Measurements from ENCODE around the gene TWNK.

The TWNK gene

DNA sequence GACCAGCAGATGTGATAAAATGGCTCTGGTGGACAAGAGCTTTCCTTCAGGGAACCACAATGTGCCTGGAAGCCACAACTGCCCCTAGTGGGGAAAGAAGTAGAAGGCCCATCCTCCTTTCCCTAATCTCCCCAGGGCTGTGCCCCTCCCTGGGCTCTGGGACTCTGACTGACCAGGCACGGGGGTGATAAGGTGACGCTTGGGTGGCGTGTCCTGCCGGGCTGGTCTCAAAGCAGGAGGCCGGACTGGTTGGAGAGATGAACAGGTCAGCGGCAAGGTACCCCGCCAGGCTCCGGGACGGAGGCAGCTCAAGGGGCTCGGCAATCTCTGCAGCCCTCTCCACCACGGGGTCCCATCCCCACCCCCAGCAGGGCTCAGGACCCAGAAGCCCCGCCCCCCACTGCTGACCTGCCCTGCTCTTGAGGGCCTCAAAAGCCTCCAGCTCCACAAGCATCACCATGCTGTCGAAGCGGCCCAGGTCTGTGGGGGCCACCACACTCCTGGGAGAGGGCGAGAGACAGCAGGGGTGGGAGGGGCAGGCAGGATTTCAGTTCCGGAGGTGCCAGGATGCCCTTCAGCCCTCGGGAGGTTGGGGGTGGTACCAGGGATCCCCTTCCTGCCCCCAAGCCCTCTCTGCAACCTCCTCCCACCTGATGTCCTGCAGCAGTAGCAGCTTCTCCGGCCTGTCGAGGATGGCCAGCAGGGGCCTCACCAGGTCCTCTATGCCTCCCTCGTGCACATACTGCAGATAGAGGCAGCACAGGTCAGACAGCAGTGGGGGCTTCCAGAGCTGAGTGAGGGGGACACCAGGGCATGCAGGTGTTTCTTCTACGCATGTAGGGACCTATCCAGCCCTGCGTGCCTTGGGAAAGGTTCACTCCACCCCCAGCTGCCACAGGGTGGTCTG is 24.4 kb downstream of the TWNK start:
- DNase-seq (ENCODE audit: low read depth), result no peak

DNA sequence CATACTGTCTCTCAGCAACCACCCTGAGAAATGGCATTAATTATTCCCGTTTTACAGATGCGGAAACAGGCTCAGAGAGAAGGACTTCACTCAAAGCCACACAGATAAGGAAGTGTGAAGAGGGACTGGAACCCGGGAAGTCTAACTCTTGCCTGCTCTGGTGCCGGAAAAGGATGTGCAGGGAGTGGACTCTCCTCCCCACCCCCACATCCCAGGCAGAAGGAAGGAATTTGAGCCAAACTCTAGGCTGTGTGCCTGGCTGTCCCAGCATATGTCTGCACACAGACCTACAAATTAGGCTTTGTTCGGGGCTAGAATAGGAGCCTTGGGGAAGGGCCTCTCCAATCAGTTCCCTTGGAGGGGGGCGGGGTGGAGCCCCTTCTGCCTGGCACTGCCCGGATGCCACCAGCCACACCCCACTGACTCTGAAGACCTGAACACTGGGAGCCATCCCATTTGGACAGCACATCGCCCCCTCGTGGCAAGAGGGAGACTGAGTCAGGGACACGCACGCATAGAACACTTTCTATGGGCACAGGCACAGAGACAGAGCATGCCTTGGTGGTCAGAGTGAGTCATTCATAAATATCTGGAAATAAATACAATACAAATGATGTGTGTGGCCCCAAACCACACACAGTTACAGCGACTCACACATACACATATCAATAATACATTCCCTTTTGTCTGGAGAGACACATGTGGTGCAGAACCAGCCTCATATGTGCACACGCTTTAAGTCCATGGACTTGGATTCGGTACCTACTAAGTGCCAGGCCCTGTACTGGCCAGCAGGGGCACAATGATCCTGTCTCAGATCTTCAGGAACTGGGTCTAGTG is 25.4 kb downstream of the TWNK start:
- peak; percentile 83 for DNase-seq (ENCODE audit: low read depth)

DNA sequence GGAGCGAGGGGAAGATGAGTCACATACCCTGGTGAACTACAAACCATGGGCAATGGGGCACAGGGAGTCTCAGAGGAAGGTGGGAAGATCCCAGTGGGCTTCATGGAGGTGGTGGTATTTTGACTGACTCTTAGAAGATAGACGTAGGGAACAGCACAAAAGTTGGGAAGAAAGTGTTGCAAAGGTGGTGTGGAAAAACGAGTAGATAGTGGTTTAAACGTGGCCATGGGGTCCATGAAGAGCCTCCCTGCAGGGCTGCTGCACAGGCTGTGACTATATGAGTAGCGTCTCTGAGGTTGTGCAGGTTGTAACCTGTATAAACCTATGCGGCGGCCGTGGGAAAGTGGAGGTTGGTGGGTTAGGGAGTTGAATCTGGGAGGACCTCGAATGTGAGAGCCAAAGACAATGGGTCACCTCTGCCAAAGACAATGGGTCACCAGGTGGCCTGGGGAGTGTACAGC is 26.1 kb downstream of the TWNK start:
- DNase-seq (ENCODE audit: low read depth), result no peak

DNA sequence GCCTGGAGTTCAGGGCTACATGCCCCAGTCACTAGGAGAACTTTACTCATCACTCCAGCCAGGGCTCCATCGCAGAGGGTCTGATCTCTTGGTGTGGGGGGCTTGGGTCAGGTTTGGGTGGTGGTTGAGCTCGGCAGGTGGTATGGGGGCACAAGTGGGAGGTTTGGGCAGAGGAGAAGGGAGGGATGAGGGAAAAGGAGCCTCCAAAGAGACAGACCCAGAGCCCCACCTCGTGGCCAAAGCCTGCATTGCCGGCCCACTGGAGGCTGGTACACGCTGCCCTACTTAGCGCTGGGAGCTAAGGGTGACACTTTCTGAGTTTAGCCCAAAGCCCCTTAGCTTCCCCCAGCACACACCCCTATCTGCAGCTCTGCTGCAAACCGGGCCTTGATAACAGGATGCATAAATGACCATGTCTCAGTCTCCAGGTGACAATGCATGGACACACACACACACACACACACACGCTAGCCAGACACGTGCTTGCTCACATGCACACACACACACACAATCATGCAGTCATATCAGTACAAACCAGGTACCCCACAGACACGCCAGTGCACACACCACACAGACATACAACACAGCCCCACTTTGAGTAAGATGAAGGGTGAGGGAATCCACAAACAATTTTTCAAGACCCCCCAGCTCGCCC is 27.0 kb downstream of the TWNK start:
- DNase-seq (ENCODE audit: low read depth), result no peak

DNA sequence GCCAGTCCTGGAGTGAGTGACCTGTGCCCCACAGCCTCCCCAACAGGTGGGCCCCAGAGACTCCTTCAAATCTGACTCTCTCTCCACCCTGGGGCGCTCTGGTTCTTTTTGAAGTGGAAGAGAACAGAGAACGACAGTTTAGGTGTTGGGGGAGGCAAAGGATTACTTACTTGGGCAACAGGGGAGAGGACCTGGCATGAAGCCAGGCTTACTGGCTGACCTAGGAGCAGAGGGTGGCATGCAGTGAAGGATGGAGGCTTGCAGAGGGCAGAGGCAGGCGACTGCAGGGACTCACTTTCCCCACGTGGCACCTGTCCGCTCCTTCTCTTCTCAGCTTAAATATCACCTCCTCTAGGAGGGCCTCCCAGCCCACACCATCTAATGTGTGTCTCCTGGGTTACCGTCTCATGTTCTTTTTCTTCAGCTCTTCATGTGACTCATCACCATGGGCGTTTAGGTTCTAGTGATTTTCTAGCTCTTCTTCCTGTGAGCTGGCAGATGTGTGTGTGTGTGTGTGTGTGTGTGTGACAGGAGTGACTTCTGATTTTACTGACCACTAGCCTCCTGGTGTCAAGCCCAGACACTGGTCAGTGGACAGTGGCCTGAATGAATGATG is 27.7 kb downstream of the TWNK start:
- peak; percentile 91 for DNase-seq (ENCODE audit: low read depth)

GRCh38 chr10:101015582-101015973 is 28.2 kb downstream of the TWNK start:
- no peak for DNase-seq (ENCODE audit: low read depth)

- DNase-seq (ENCODE audit: low read depth), result no peak
Observed at GRCh38 chr10:101016814-101017213, 29.5 kb downstream of the TWNK start.

- DNase-seq (ENCODE audit: low read depth), result no peak
Observed at GRCh38 chr10:101018118-101018599, 30.8 kb downstream of the TWNK start.

DNA sequence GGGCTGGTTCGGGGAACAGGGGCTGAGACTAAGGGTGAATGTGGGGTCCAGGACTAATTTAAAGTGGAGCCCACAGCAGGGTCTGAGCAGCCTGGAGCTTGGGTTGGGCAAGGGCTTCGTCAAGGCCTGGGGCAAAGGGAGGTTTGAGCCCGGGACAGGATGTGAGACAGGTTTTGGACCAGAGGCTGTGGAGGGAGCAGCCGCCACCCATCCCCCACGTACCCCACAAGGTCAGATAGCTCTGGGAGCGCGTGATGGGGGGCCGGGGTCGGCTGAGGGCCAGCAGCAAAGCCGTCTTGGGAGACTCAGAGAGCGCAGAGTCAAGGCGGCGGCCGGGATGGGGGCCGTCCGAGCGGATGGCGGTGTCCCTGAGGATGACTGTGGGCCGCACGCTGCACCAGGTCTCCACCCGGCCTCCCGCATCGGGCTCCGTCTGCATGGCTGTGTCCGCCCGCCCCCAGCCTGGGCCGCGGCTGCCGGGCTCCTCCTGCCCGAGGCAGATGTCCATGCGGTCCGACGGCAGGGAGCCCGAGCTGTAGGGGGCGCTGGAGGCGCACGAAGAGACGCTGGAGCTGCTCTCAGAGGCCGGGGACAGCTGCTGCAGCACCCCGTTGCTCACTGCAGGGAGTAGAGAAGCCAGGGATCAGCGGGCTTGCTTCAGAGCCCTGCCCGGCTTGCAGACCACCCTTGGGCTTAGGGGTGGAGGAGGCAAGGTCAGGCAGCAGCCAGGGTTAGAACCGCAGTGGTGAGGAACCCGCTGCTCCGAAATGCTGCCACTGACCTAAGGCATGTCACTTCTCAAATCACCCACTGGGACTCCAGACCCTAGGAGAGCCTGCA is 31.5 kb downstream of the TWNK start:
- no peak for DNase-seq (ENCODE audit: low read depth)

DNA sequence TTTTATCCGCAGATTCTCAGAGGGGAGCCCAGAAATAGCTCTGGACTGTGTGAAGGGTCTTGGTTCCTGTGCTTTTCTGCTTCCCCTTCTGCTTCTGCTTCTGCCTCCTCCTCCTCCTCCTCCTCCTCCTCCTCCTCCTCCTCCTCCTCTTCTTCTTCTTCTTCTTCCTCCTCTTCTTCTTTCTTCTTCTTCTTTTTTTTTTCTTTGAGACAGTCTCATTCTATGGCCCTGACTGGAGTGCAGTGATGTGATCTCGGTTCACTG is 32.0 kb downstream of the TWNK start:
- DNase-seq (ENCODE audit: low read depth), result no peak

DNA sequence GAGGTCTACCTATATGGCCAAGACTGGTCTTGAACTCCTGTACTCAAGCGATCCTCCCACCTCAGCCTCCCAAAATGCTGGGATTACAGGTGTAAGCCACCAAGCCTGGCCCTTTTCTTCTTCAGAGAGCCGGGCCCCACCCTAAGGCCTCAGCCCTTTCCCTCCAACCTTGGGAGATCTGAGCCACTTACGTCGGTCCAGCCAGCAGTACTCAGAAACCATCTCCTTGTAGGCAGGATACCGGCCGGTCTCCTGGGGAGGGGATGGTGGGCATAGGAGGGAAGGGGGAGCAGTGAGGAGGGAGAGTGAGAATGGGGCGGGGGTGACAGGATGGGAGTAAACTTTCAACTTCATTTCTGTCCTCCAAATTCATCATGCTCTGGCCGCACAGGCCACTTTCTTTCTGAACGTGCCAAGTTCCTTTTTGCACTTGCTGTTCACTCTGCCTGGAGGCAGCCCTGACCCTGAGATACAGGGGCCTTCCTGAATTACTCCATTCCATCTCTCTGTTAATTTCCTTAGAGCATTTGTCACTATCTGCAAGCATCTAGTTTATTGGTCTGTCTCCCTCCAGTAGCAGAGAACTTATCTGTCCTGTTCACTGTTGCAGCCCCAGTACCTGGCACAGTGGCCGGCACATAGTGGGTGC is 33.2 kb downstream of the TWNK start:
- no peak for DNase-seq (ENCODE audit: low read depth)

DNA sequence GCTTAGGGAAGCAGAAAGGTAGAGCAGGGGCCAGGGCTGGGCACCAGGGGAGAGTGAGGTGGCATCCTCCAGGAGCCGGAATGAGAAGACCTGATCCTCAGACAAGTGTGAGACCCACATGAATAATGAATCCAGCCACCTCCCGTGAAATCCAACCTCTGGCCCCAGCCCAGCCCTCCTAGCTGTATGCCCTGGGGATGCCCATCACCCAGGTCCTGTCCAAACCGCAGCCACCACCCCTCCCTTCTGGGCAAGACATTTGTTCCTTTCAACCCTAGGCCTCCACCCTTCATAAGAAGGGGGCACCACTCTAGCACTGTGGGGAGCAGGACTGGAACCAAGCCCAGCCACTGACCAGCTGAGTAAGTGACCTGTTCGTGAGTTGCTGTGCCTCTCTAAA is 33.9 kb downstream of the TWNK start:
- DNase-seq (ENCODE audit: low read depth), result no peak

- no peak for DNase-seq (ENCODE audit: low read depth)
Observed at GRCh38 chr10:101021692-101022251, 34.4 kb downstream of the TWNK start.

- no peak for DNase-seq (ENCODE audit: low read depth)
Observed at GRCh38 chr10:101022967-101023705, 35.8 kb downstream of the TWNK start.

DNA sequence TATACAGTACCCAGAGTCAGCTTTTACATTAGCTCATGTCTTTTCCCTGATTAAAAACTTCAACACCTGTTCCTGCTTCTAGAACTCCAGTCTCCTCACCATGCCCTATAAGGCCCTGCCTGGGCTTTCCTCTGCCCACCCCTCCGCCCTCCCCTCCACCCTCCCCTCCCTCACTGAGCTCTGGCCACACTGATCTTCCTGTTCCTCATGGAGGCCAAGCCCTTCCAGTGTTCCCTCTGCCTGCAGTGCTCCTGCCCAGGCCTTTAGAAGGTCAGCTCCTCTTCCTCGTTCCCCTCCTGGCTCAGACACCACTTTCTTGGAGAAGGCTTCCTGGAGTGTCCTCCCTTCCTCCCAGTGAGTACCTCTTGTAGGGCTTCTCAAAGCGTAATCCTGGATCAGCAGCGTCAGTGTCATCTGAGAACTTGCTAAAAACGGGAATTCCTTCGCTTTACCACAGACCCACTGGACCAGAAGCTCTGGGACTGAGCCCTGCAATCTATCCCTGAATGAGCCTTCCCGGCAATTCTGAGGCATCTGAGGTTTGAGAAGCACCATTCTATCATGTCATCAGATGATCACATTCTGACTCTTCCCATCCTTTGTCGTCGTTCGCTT is 39.9 kb downstream of the TWNK start:
- DNase-seq (ENCODE audit: low read depth), result no peak

DNA sequence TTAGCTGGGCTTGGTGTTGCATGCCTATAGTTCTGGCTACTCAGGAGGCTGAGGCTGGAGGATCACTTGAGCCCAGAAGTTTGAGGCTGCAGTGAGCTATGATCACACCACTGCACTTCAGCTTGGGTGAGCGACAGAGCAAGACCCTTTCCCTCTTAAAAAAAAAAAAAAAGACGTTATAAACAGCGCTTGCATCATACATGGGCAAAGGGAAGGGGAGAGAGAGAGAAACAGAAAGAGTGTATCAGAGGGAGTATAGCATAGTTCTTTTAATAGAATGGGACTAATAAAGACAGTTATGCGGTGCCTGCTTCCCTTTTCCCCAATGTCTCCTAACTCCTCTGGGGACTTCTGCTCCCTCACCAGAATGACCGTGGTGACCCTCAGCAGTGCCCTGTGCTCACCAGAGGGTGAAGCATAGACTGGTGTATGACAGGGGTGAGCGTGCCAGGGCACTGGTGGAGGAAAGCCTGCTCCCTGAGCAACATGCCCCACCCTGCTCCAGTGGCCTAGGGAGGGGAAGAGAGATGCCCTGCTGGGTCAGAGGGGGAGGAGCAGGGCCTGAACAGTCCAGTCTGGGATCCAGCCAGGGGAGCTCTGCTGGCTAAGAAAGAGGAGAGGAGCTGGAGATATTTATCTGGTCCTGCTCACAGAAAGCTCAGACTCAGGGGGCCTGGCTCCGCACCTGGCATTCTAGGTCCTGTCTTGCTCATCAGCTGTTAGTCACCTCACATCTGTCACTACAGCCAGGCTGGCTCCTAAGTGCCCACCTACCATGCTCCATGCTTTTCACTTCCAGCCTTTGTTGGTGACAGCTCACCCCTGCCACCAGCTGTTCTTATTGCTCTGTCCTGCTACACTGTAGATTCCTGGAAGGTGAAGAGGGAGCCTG is 41.3 kb downstream of the TWNK start:
- DNase-seq (ENCODE audit: low read depth), result no peak

- no peak for DNase-seq (ENCODE audit: low read depth)
Observed at GRCh38 chr10:101029520-101030295, 42.4 kb downstream of the TWNK start.
